ENCODE results near the gene MIER2. TPM values are rescaled to one million over a fixed set of nuclear protein-coding genes. Genes with fewer than 3 reads are reported as not detected.

MIER2 gene
- total and polyA plus RNA-seq, 10 of the 15 experiments (the other 5 are each of a cell fraction or from before 2014, with no cell fraction given): 0.48 to 23.6 (median 12.1) TPM

- TF ChIP-seq PKNOX1 (IDR thresholded peaks at IDR 0.05) (no peak), HCFC1 (IDR thresholded peaks at IDR 0.05; ENCODE audit: low read length) (no peak), ZNF384 (IDR thresholded peaks at IDR 0.05; ENCODE audit: borderline replicate concordance, low read depth, low read length) (no peak), SUZ12 (IDR thresholded peaks at IDR 0.05; ENCODE audit: unreplicated experiment) (no peak), SUPT20H (IDR thresholded peaks at IDR 0.05; ENCODE audit: borderline replicate concordance, control insufficient read depth, low read depth, low read length) (no peak), CHD2 (IDR thresholded peaks at IDR 0.05; ENCODE audit: borderline replicate concordance, low read depth, low read length) (no peak), PML (IDR thresholded peaks at IDR 0.05; ENCODE audit: low read length) (no peak), RCOR1 (conservative IDR thresholded peaks at IDR 0.05; ENCODE audit: low read depth, low read length) (no peak)
- TF ChIP-seq, protein P1, sequence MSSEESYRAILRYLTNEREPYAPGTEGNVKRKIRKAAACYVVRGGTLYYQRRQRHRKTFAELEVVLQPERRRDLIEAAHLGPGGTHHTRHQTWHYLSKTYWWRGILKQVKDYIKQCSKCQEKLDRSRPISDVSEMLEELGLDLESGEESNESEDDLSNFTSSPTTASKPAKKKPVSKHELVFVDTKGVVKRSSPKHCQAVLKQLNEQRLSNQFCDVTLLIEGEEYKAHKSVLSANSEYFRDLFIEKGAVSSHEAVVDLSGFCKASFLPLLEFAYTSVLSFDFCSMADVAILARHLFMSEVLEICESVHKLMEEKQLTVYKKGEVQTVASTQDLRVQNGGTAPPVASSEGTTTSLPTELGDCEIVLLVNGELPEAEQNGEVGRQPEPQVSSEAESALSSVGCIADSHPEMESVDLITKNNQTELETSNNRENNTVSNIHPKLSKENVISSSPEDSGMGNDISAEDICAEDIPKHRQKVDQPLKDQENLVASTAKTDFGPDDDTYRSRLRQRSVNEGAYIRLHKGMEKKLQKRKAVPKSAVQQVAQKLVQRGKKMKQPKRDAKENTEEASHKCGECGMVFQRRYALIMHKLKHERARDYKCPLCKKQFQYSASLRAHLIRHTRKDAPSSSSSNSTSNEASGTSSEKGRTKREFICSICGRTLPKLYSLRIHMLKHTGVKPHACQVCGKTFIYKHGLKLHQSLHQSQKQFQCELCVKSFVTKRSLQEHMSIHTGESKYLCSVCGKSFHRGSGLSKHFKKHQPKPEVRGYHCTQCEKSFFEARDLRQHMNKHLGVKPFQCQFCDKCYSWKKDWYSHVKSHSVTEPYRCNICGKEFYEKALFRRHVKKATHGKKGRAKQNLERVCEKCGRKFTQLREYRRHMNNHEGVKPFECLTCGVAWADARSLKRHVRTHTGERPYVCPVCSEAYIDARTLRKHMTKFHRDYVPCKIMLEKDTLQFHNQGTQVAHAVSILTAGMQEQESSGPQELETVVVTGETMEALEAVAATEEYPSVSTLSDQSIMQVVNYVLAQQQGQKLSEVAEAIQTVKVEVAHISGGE (CRISPR knock-in tag; IDR thresholded peaks at IDR 0.05): no peak
Measured at GRCh38 chr19:383040-383439, 38.4 kb upstream of the MIER2 start (continued).

Measured in GM12878 (cell line).